ENCODE results near the gene CTNNA2. TPM values are rescaled to one million over a fixed set of nuclear protein-coding genes. Genes with fewer than 3 reads are reported as not detected.

CTNNA2 gene
- total RNA-seq, 6 experiments from 2014 or later: 0.44 TPM; not detected in 5

DNA sequence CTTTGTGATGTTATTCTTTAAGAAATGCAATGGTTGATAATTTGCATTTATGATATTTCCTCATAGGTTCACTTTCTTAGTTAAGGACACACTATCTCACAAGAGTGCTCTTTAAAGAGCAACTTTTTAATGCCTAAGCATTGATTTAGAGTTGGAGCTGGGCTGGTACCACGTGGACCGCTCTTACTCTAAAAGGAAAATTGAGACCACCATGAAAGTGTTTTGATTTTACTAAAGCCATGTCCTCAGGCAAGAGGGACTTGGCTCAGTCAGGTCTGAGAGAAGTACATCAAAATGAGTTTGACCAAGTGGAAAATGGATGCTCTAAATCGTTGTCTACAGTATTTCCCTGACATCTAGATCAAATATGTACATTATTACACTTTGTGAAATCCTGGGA is 489.3 kb downstream of the CTNNA2 start:
- H3K4me1 ChIP-seq: no peaks in the 10 kb centered on the region
- 34% methylated on average over 3 of the region's 3 CpGs for WGBS (ENCODE audit: insufficient coverage, low coverage, low lambda C conversion rate, missing lambda C conversion rate)
- H3K27me3 ChIP-seq: no peaks in the 10 kb centered on the region
- no peak for TF ChIP-seq POLR2A (IDR thresholded peaks at IDR 0.05)
- TF ChIP-seq, protein P1, sequence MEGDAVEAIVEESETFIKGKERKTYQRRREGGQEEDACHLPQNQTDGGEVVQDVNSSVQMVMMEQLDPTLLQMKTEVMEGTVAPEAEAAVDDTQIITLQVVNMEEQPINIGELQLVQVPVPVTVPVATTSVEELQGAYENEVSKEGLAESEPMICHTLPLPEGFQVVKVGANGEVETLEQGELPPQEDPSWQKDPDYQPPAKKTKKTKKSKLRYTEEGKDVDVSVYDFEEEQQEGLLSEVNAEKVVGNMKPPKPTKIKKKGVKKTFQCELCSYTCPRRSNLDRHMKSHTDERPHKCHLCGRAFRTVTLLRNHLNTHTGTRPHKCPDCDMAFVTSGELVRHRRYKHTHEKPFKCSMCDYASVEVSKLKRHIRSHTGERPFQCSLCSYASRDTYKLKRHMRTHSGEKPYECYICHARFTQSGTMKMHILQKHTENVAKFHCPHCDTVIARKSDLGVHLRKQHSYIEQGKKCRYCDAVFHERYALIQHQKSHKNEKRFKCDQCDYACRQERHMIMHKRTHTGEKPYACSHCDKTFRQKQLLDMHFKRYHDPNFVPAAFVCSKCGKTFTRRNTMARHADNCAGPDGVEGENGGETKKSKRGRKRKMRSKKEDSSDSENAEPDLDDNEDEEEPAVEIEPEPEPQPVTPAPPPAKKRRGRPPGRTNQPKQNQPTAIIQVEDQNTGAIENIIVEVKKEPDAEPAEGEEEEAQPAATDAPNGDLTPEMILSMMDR (IDR thresholded peaks at IDR 0.05): no peak
- H3K36me3 ChIP-seq: no peaks in the 10 kb centered on the region
- H3K27ac ChIP-seq: no peak overlapping the region
- H3K4me3 ChIP-seq: no peak overlapping the region
- intact Hi-C loops (cut with DNase I): no loop called here
- no peaks in the 10 kb centered on the region for H3K9me3 ChIP-seq
- DNase-seq (no peak), ATAC-seq (no peak)

GRCh38 chr2:80002568-80003157 is 489.8 kb downstream of the CTNNA2 start:
- intact Hi-C loops (cut with DNase I): no loop called here
- TF ChIP-seq, protein P1 (IDR thresholded peaks at IDR 0.05): no peak
- no peak for TF ChIP-seq POLR2A (IDR thresholded peaks at IDR 0.05)
- no peak overlapping the region for H3K4me3 ChIP-seq
- H3K9me3 ChIP-seq: no peaks in the 10 kb centered on the region
- DNase-seq (no peak), ATAC-seq (no peak)
- H3K36me3 ChIP-seq: no peaks in the 10 kb centered on the region
- no peaks in the 10 kb centered on the region for H3K4me1 ChIP-seq
- WGBS (ENCODE audit: insufficient coverage, low coverage, low lambda C conversion rate, missing lambda C conversion rate): 58% methylated on average over 5 of the region's 6 CpGs
- no peak overlapping the region for H3K27ac ChIP-seq
- no peaks in the 10 kb centered on the region for H3K27me3 ChIP-seq

GRCh38 chr2:80007777-80008503 is 495.1 kb downstream of the CTNNA2 start:
- 32% methylated on average over 3 of the region's 5 CpGs for WGBS (ENCODE audit: insufficient coverage, low coverage, low lambda C conversion rate, missing lambda C conversion rate)
- Histone ChIP-seq H3K4me1 (no peaks in the 10 kb centered on the region), H3K27ac (no peak overlapping the region), H3K27me3 (no peaks in the 10 kb centered on the region), H3K4me3 (no peak overlapping the region), H3K36me3 (no peaks in the 10 kb centered on the region), H3K9me3 (no peaks in the 10 kb centered on the region)
- ATAC-seq (no peak), DNase-seq (no peak)
- TF ChIP-seq, protein P1 (IDR thresholded peaks at IDR 0.05): no peak
- no peak for TF ChIP-seq POLR2A (IDR thresholded peaks at IDR 0.05)
- intact Hi-C loops (cut with DNase I): no loop called here

DNA sequence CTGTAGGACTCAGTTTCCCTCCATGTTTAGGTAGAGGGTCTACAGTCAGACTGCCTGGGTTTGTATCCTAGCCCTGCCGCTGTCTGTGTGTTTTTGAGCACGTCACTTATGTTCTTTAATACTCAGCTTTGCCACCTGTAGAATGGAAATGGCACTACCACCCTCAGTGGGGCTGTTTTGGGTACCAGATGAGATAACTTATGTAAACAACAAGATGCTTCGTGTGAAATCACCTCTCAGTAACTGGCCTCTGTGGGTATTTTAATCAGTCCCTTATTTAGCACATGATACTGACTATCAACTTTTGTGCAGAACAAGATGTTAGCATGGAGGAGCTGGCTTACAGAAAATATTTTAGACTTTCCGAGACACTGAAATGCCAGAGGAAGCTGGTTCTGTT is 495.7 kb downstream of the CTNNA2 start:
- no peaks in the 10 kb centered on the region for H3K9me3 ChIP-seq
- no peak overlapping the region for H3K4me3 ChIP-seq
- 35% methylated on average over 4 of the region's 4 CpGs for WGBS (ENCODE audit: insufficient coverage, low coverage, low lambda C conversion rate, missing lambda C conversion rate)
- DNase-seq: no peak
- H3K27me3 ChIP-seq: no peaks in the 10 kb centered on the region
- no peak overlapping the region for H3K27ac ChIP-seq
- TF ChIP-seq, protein P1 (IDR thresholded peaks at IDR 0.05): no peak
- no peak for TF ChIP-seq POLR2A (IDR thresholded peaks at IDR 0.05)
- intact Hi-C loops (cut with DNase I): no loop called here
- no peak for ATAC-seq
- no peaks in the 10 kb centered on the region for H3K36me3 ChIP-seq
- no peaks in the 10 kb centered on the region for H3K4me1 ChIP-seq

Measured in right lobe of liver (tissue), 6 donors.